GM19467 (cell line): ENCODE results near the gene TCHP.

ENCODE experiments used
- ATAC-seq: cut with Tn5 transposase; IDR thresholded peaks from one replicate; pipeline ENCODE4 v1.9.1; 2021; ENCODE audit warnings: mild to moderate bottlenecking, moderate library complexity; ENCODE audit not compliant: unreplicated experiment

Gene TCHP

DNA sequence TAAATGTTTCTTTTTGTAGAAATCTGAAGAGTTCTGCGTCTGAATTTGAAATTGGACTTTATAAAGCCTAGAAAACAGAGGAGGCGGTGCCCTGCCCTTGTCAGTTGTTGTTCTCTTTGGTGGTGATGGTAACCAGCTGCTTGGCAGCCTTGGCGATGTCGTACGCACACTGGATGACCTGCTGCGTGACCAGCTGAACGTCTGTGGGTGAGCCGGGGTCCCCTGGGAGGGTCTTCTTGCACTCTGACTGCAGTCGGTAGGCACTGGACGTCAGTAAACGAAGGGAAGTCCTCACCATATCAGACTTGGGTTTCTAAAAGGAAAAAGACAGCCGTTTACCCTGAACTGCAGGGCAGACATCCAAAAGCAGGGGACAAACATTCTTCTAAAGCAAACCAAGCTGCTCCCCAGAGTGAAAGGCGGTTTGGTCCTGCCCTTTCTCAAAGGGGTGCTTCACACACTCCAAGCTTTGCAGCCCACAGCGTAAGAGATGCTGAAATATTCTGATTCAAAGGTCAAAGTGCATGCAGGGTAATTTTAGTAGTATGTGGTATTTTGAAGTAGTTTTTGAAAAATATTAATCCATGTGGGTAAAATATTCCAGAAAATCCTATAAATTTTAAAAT, 32.9 kb downstream of the TCHP start:
- ATAC-seq, result no peak

DNA sequence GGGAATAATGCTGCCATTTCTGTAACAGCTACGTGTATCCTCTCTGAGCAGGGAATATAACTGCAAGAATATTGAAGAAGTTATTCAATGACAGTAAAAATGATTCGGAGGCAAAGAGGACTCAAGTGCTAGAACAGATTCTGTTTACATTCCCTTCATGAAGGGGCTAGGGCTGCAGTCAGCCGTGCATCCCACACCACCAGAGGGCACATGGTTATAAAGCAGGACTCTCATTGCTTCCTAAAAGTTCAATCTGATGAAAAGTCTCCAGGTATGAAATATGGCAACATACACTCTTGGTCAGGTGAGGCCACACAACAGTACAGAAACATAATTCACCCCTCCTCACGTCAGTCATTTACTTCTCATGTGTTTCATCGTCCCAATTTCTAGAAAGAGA, 34.0 kb downstream of the TCHP start:
- no peak for ATAC-seq

- ATAC-seq, result no peak
Measured at GRCh38 chr12:109937371-109937770, 37.3 kb downstream of the TCHP start.

- ATAC-seq, result no peak
Measured at GRCh38 chr12:109938947-109939346, 38.9 kb downstream of the TCHP start.

DNA sequence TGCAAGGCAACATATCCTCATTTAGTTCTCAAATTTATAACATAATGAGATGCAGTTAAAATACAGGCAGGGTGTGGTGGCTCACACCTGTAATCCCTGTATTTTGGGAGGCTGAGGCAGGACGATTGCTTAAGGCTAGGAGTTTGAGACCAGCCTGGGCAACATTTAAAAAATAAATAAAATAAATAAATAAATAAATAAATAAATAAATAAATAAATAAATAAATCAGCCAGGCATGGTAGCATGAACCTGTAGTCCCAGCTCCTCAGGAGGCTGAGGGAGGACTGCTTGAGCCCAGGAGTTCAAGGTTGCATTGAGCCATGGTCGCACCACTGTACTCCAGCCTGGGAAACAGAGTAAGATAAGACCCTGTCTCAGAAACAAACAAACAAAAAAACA, 39.4 kb downstream of the TCHP start:
- no peak for ATAC-seq

DNA sequence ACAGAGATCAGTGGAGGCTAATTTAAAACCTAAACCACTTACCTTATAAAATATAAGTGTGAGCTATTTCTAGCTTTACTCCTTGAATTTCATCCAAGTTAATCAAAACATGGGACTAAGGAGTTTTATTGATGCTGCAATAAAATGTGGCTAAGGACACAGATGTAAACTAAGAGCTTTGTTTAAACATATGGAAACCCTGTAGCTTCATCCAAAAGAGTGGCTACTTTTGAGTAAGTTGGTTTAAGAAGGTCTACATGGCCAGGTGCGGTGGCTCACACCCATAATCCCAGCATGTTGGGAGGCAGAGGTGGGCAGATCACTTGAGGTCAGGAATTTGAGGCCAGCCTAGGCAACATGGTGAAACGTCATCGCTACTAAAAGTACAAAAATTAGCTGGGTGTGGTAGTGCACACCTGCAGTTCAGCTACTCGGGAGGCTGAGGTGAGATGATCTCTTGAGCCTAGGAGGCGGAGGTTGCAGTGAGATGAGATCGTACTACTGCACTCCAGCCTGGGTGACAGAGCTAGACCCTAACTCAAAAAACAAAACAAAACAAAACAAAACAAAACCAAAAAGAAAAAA, 40.4 kb downstream of the TCHP start:
- ATAC-seq, result no peak

GRCh38 chr12:109943811-109944210, 43.7 kb downstream of the TCHP start:
- ATAC-seq, result no peak

GRCh38 chr12:109944561-109945359, 44.7 kb downstream of the TCHP start:
- no peak for ATAC-seq

GRCh38 chr12:109946505-109946904, 46.4 kb downstream of the TCHP start:
- no peak for ATAC-seq

- ATAC-seq, result no peak
Measured at GRCh38 chr12:109946913-109947312, 46.8 kb downstream of the TCHP start.

- no peak for ATAC-seq
Measured at GRCh38 chr12:109947521-109947920, 47.4 kb downstream of the TCHP start.

DNA sequence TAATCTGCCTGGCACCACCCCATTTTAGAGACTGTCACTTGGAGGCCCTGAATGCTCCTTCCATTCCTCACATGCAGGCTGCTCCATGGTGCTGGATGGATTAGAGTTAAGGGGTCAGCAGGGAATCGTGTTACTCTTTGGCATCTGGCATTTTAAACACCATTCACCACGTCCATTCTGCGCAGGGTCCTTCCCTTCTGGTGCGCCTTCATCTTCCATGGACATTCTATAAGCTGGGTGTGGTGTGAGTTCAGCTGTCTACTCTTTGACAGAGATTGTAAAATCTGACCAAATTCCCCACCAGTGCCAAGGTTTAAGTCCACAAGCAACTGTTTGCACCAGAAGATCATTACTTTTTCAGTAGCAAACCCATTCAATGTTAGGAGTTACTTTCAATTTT, 48.3 kb downstream of the TCHP start:
- ATAC-seq, result no peak

- ATAC-seq, result no peak
Measured at GRCh38 chr12:109949089-109949488, 49.0 kb downstream of the TCHP start.

DNA sequence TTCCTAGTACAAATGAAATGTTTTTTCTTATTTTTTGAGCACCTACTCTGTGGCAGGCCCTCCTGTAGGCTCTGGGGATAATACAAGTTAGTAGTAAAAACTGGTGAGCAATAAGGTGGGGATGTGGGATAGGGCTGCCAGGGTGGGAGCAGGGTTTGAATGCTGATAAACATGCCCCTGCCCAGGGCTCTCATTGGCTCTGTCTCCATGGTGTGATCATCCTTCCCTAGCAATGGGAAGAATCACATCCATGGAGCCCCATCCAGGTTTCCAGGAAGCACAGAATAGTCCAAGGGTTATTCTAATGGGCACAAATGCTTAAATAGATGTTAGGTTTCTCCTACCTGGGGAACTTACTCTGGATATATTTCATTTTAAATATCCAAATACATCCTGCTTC, 50.6 kb downstream of the TCHP start:
- no peak for ATAC-seq

- ATAC-seq, result no peak
Measured at GRCh38 chr12:109951136-109951535, 51.1 kb downstream of the TCHP start.

- no peak for ATAC-seq
Measured at GRCh38 chr12:109951751-109952150, 51.7 kb downstream of the TCHP start.

GRCh38 chr12:109952160-109952858, 52.2 kb downstream of the TCHP start:
- ATAC-seq, result no peak

GRCh38 chr12:109952873-109953272, 52.8 kb downstream of the TCHP start:
- no peak for ATAC-seq

DNA sequence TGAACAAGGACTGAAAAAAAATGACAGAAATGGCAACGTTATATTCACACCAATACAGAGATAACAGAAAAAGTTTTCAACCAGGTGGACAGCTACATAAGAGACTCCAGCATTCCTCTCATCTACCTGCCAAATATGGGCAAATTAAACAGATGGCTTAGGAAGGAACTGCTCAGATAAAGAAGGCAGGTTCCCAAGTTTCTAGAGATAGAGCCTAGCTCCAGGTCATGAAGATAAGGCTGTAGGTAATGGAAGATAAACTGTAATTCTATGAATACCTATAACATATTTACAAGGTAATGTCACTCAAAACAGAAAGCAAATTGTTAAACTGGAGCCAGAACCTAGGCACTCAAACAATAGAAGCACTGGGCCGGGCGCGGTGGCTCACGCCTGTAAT, 53.6 kb downstream of the TCHP start:
- ATAC-seq, result no peak

DNA sequence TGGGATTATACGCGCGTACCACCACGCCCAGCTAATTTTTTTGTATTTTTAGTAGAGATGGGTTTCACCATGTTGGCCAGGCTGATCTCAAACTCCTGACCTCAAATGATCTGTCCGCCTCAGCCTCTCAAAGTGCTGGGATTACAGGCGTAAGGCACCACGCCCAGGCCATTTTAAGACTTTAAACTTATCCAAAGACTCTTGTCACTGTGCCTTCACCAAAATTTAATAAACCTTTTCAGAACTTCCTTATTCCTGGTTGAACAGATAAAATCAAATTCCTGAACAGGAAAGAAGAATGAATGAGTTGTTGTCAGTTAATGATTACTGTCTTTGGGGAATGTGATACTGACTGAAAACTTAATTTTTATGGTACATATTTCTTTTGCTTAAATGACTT, 58.3 kb downstream of the TCHP start:
- no peak for ATAC-seq

DNA sequence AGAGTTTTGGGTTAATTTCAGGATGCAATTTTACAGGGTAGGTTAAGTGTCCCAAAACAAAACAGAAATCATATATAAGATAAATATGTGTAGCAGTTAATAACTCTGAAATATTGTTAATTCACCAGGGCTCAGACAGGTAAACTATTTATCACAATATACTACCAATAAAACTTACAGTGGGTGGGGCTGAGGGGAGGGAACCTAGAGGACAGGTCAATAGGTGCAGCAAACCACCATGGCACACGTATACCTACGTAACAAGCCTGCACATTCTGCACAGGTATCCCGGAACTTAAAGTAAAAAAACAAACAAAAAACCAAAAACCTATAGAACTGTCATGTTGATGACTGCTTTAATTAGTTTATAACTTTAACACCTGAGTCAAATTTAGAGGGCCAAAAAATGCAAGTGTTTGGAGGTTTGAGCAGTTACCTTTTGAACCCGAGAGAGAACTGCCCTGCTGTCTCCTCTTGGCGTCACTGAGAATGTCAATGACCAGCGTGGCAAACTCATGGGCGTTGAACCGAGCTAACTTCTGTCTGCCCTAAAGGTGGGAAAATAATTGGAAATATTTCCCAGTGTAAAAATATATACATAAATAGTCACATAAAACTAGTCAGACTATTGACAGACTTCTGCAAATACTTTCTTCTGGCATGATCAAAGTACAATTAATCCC, 59.5 kb downstream of the TCHP start:
- ATAC-seq, result no peak
